Measurements from ENCODE around the gene TTC34.
"Not testable (repeated sequence)": the region's sequence is repeated elsewhere in the genome, so short reads cannot be mapped to it uniquely, and the experiment has no call there.

- TF ChIP-seq POLR2A, EP300 (IDR thresholded peaks at IDR 0.05): not testable (repeated sequence)
- TF ChIP-seq, protein P1, sequence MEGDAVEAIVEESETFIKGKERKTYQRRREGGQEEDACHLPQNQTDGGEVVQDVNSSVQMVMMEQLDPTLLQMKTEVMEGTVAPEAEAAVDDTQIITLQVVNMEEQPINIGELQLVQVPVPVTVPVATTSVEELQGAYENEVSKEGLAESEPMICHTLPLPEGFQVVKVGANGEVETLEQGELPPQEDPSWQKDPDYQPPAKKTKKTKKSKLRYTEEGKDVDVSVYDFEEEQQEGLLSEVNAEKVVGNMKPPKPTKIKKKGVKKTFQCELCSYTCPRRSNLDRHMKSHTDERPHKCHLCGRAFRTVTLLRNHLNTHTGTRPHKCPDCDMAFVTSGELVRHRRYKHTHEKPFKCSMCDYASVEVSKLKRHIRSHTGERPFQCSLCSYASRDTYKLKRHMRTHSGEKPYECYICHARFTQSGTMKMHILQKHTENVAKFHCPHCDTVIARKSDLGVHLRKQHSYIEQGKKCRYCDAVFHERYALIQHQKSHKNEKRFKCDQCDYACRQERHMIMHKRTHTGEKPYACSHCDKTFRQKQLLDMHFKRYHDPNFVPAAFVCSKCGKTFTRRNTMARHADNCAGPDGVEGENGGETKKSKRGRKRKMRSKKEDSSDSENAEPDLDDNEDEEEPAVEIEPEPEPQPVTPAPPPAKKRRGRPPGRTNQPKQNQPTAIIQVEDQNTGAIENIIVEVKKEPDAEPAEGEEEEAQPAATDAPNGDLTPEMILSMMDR (IDR thresholded peaks at IDR 0.05), result not testable (repeated sequence)
These were observed 111.3 kb downstream of the TTC34 start for GRCh38 chr1:2690180-2690579.

Measured in sigmoid colon (tissue), 4 donors.